Astrocyte (in vitro differentiated cells and primary cell): ENCODE results near the gene TMPRSS9.

ENCODE experiments used
- EZH2 ChIP-seq: IDR thresholded peaks from 2 replicates; pipeline ENCODE4 v1.6.1; 2012; ENCODE audit warnings: mild to moderate bottlenecking, low read length, inconsistent platforms; ENCODE audit not compliant: insufficient read depth
- TF ChIP-seq, protein P1 (sequence below): IDR thresholded peaks from 2 replicates; pipeline ENCODE4 v1.5.1; 2011; ENCODE audit warnings: low read depth, mild to moderate bottlenecking, inconsistent platforms, low read length, moderate library complexity; ENCODE audit not compliant: insufficient read depth

DNA sequence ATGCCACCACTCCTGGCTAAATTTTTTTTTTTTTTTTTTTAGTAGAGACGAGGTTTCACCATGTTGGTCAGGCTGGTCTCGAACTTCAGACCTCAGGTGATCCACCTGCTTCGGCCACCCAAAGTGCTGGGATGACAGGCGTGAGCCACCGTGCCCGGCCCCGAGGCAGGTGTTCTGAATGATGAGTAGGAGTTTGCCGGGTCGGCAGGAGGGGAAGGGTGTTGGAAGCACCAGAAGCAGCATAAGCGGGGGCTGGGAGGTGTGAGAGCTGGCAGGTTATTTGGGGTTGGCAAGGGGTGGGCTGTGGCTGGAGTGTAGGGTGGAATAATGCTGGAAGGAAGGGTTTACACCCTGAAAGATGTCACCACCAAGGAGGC, 29.8 kb upstream of the TMPRSS9 start:
- TF ChIP-seq, protein P1, sequence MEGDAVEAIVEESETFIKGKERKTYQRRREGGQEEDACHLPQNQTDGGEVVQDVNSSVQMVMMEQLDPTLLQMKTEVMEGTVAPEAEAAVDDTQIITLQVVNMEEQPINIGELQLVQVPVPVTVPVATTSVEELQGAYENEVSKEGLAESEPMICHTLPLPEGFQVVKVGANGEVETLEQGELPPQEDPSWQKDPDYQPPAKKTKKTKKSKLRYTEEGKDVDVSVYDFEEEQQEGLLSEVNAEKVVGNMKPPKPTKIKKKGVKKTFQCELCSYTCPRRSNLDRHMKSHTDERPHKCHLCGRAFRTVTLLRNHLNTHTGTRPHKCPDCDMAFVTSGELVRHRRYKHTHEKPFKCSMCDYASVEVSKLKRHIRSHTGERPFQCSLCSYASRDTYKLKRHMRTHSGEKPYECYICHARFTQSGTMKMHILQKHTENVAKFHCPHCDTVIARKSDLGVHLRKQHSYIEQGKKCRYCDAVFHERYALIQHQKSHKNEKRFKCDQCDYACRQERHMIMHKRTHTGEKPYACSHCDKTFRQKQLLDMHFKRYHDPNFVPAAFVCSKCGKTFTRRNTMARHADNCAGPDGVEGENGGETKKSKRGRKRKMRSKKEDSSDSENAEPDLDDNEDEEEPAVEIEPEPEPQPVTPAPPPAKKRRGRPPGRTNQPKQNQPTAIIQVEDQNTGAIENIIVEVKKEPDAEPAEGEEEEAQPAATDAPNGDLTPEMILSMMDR: no peak
- TF ChIP-seq EZH2: no peak
